ENCODE data around the gene KLF12. TPM values are rescaled to one million over a fixed set of nuclear protein-coding genes. Genes with fewer than 3 reads are reported as not detected.
A peak's percentile ranks its signal among the peaks of the same experiment; 100 is the strongest.

The KLF12 gene
- total RNA-seq, 4 donors from 2014 or later: 4.1 to 17.7 (median 8.2) TPM

DNA sequence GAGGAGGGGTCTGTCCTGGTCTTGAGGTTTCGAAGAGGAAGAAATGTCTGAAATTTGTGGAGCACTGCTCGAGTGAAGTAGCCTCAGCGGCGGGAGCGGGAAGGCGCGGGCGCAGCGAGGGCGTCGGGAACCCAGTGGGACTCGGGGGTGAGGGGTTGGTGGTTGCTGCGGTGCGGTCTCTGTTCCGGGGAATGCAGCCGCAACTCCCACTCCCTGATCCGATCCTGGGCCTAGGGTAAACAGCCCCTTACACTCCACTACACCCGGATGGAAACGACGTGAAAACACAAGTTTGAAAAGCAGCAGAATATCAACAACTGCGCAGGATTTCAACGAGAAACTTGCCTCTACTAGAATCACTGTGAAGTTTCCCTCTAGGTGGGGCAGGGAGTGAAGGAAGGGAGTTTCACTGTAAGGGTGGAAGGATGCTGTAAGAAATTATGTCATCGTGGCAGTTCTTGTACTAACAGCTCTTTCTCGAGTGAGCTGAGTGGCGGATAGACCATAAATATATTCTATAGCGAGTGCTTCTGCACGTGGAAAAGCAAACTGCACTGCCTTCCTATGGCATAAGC is 2.0 kb upstream of the KLF12 start:
- TF ChIP-seq EP300 (IDR thresholded peaks at IDR 0.05; ENCODE audit: low read depth) (no peak), CTCF (IDR thresholded peaks at IDR 0.05) (no peak), POLR2AphosphoS5 (IDR thresholded peaks at IDR 0.05) (peak in 1 of 3 donors; percentile 45)
- Histone ChIP-seq H3K27me3 (no peaks in the 10 kb centered on the region), H3K4me3 (peak overlapping the region; percentile 60 to 94 (median 78)), H3K9me3 (no peaks in the 10 kb centered on the region), H3K36me3 (no peaks in the 10 kb centered on the region), H3K27ac (peak overlapping the region; percentile 92 to 99 (median 96)), H3K4me1 (peaks cover 0 to 18% (median 5%) of the 10 kb centered on the region in 4 donors)
- intact Hi-C loops (cut with DNase I; ENCODE audit: low total_unique reads) (no loop called here), in situ Hi-C loops (cut with MboI; ENCODE audit: low pct_ligation_motif_present in 1 of 4, low pct_unique_long_range_greater_than_20kb in 1 of 4, low sequenced_read_pairs in 3 of 4) (no loop called here)
- 0 to 3% methylated on average over 5 to 27 of the region's 27 CpGs for WGBS, 2 donors (ENCODE audit: low coverage in 1 of 2)
- peak; percentile 31 for DNase-seq

DNA sequence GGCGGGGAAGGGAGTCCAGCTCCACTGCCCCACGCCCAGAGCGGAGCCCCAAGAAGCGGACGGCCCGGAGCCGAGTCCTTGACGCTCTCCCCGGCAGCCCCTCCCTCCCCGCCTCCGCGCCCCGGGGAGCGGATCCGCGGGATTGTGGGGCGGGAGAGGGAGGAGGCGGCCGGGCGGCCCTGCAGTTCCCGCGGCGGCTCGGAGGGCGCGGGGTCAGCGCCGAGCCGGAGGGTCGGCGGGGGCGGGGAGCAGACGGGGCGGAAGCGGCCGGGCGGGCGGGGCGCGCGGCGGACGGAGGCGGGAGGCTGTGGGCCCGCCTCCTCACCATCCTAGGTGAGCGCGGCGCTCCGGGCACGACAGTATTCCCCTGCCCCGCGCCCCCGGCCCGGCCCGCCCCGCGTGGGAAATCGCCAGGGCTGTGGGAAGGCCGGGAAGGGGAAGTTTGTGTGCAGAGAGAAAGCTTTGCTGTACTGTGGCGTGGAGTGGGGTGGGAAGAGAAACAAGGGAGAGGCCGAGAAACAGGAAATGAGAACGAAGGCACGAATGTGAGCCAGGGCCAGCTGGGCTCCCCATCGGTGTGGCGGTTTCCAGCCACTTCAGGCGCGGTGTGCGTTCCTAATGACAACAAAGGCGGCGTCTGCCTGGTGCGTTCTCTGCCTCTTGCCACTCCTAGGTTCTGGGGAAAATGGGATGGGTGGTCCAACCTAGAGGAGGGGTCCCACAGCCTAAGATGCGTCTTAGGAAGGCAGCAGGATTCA is 1.3 kb upstream of the KLF12 start:
- in situ Hi-C loops (cut with MboI; ENCODE audit: low pct_ligation_motif_present in 1 of 4, low pct_unique_long_range_greater_than_20kb in 1 of 4, low sequenced_read_pairs in 3 of 4) (no loop called here), intact Hi-C loops (cut with DNase I; ENCODE audit: low total_unique reads) (no loop called here)
- 0% methylated on average over 28 of the region's 72 CpGs; no CpG with 5 or more reads in 1 of the 2 donors for WGBS, 2 donors (ENCODE audit: low coverage in 1 of 2)
- Histone ChIP-seq H3K4me3 (peak overlapping the region; percentile 60 to 94 (median 78)), H3K9me3 (no peaks in the 10 kb centered on the region), H3K36me3 (no peaks in the 10 kb centered on the region), H3K27ac (peak overlapping the region; percentile 92 to 99 (median 96)), H3K4me1 (peaks cover 6 to 25% (median 9%) of the 10 kb centered on the region in 4 donors), H3K27me3 (no peaks in the 10 kb centered on the region)
- TF ChIP-seq POLR2A (IDR thresholded peaks at IDR 0.05) (peak; percentile 60), CTCF (IDR thresholded peaks at IDR 0.05) (no peak), POLR2AphosphoS5 (IDR thresholded peaks at IDR 0.05) (peak; percentile 3 to 58 (median 5))
- peak; percentile 78 for DNase-seq

DNA sequence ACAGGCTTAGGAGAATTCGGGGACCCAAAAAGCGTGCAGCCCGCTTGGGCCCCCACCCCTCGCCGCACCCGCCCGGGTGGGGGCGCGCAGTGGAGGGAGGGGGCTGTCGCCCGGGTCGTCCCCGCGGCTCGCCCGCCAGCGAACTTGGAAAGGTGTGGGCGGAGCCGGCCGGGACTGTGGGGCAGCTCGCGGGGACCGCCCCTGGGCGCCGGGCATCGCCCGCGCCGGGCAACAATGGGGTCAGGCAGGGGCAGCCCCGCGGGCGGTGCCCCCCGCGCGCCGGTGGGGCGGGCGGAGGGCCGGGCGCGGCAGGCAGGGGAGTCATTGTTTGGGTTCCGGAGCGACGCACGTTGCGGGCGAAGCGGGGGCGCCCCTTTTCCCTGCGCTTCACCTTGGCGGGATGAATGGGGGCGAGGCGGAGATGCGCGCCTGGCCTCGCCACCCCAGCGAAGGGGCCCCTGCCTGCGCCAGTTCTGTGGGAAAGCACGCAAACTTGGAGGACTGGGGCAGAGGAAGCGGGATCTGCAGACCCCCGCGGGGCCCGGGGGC is 647 bp upstream of the KLF12 start:
- in situ Hi-C loops (cut with MboI; ENCODE audit: low pct_ligation_motif_present in 1 of 4, low pct_unique_long_range_greater_than_20kb in 1 of 4, low sequenced_read_pairs in 3 of 4): no loop called here
- intact Hi-C loops (cut with DNase I; ENCODE audit: low total_unique reads): no loop called here
- Histone ChIP-seq H3K4me3 (peak overlapping the region; percentile 60 to 94 (median 78)), H3K9me3 (no peaks in the 10 kb centered on the region), H3K27ac (peak overlapping the region; percentile 92 to 99 (median 96)), H3K27me3 (no peaks in the 10 kb centered on the region), H3K36me3 (no peaks in the 10 kb centered on the region), H3K4me1 (peaks cover 7 to 31% (median 15%) of the 10 kb centered on the region in 4 donors)
- TF ChIP-seq POLR2AphosphoS5 (IDR thresholded peaks at IDR 0.05): no peak
- TF ChIP-seq EP300 (IDR thresholded peaks at IDR 0.05; ENCODE audit: low read depth): no peak
- no peak for TF ChIP-seq POLR2A (IDR thresholded peaks at IDR 0.05)
- TF ChIP-seq CTCF (IDR thresholded peaks at IDR 0.05): no peak
- WGBS, 2 donors (ENCODE audit: low coverage in 1 of 2): 2% methylated on average over 22 of the region's 63 CpGs; no CpG with 5 or more reads in 1 of the 2 donors
- peak; percentile 75 for DNase-seq

- H3K27me3 ChIP-seq: no peaks in the 10 kb centered on the region
- H3K4me3 ChIP-seq: peak overlapping the region; percentile 60 to 94 (median 78)
- intact Hi-C loops (cut with DNase I; ENCODE audit: low total_unique reads) (no loop called here), in situ Hi-C loops (cut with MboI; ENCODE audit: low pct_ligation_motif_present in 1 of 4, low pct_unique_long_range_greater_than_20kb in 1 of 4, low sequenced_read_pairs in 3 of 4) (no loop called here)
- WGBS, 2 donors (ENCODE audit: low coverage in 1 of 2): 0% methylated on average over 16 to 32 of the region's 35 CpGs
- H3K4me1 ChIP-seq: peaks cover 7 to 41% (median 22%) of the 10 kb centered on the region in 4 donors
- no peaks in the 10 kb centered on the region for H3K36me3 ChIP-seq
- peak overlapping the region; percentile 92 to 99 (median 96) for H3K27ac ChIP-seq
- H3K9me3 ChIP-seq: no peaks in the 10 kb centered on the region
- TF ChIP-seq EP300 (IDR thresholded peaks at IDR 0.05; ENCODE audit: low read depth) (no peak), POLR2AphosphoS5 (IDR thresholded peaks at IDR 0.05) (peak; percentile 77 to 87 (median 82)), POLR2A (IDR thresholded peaks at IDR 0.05) (peak; percentile 79), CTCF (IDR thresholded peaks at IDR 0.05) (no peak)
- peak; percentile 84 for DNase-seq
These were observed 475 bp downstream of the KLF12 start for GRCh38 chr13:74133657-74134201.

All from transverse colon (tissue), 4 donors.